Gastroesophageal sphincter (tissue), 3 donors: ENCODE data around the gene ULK2.

Experiments used
- CTCF ChIP-seq, 4 experiments: fragments of 200-600 bp in 2 of 4; fragments of 450-650 bp in 2 of 4; sonication (generic) in 1 of 4; IDR thresholded peaks; one replicate each; pipeline ENCODE4 v1.5.1; 2017 to 2019; ENCODE audit warnings: antibody characterized with exemption in 4 of 4, mild to moderate bottlenecking in 2 of 4, moderate library complexity in 2 of 4
- EP300 ChIP-seq: sonication (generic); formaldehyde crosslinking; IDR thresholded peaks from one replicate; pipeline ENCODE4 v1.6.1; 2017; ENCODE audit warnings: antibody characterized with exemption, mild to moderate bottlenecking
- POLR2A ChIP-seq, 2 donors: fragments of 450-650 bp; IDR thresholded peaks; one replicate each; pipeline ENCODE4 v1.6.1; 2017; ENCODE audit warnings: antibody characterized with exemption in 2 of 2, mild to moderate bottlenecking in 2 of 2, moderate library complexity in 1 of 2
- POLR2AphosphoS5 ChIP-seq: sonication (generic); formaldehyde crosslinking; IDR thresholded peaks from one replicate; pipeline ENCODE4 v1.6.1; 2017; ENCODE audit warnings: antibody characterized with exemption

GRCh38 chr17:19896679-19897078 is 28.9 kb upstream of the ULK2 start:
- TF ChIP-seq CTCF (IDR thresholded peaks at IDR 0.05) (no peak), EP300 (no peak), POLR2AphosphoS5 (no peak), POLR2A (IDR thresholded peaks at IDR 0.05) (no peak)
